GM04503 (cell line): Measurements from ENCODE around the gene ACKR2.

Experiments used
- DNase-seq: peaks from one replicate; pipeline ENCODE4 v3.0.0-alpha.2; 2012; ENCODE audit warnings: low read depth

ACKR2 gene

GRCh38 chr3:42887084-42887483 is 77.8 kb downstream of the ACKR2 start:
- no peak for DNase-seq

- no peak for DNase-seq
Observed at GRCh38 chr3:42891042-42891441, 81.8 kb downstream of the ACKR2 start.

- DNase-seq, result no peak
Observed at GRCh38 chr3:42892169-42892568, 82.9 kb downstream of the ACKR2 start.

- DNase-seq, result no peak
Observed at GRCh38 chr3:42892807-42893206, 83.6 kb downstream of the ACKR2 start.

GRCh38 chr3:42894698-42895579 is 85.7 kb downstream of the ACKR2 start:
- no peak for DNase-seq

GRCh38 chr3:42895580-42895868 is 86.3 kb downstream of the ACKR2 start:
- no peak for DNase-seq

- no peak for DNase-seq
Observed at GRCh38 chr3:42898896-42899675, 89.8 kb downstream of the ACKR2 start.

GRCh38 chr3:42900226-42901072 is 91.2 kb downstream of the ACKR2 start:
- no peak for DNase-seq

GRCh38 chr3:42901073-42901415 is 91.8 kb downstream of the ACKR2 start:
- no peak for DNase-seq

GRCh38 chr3:42902257-42902656 is 93.0 kb downstream of the ACKR2 start:
- no peak for DNase-seq

GRCh38 chr3:42904076-42904475 is 94.8 kb downstream of the ACKR2 start:
- no peak for DNase-seq

- DNase-seq, result no peak
Observed at GRCh38 chr3:42905740-42906069, 96.5 kb downstream of the ACKR2 start.

GRCh38 chr3:42906070-42906847 is 97.0 kb downstream of the ACKR2 start, which contains the start of gene ZNF662:
TSS of gene ZNF662 (plus strand) at chr3:42906142. CDS start at chr3:42908115, 1,973 bp downstream.
- no peak for DNase-seq

- DNase-seq, result no peak
Observed at GRCh38 chr3:42906848-42907183, 97.6 kb downstream of the ACKR2 start.

GRCh38 chr3:42908675-42909074 is 99.4 kb downstream of the ACKR2 start:
- DNase-seq, result no peak

- no peak for DNase-seq
Observed at GRCh38 chr3:42911551-42911950, 102.3 kb downstream of the ACKR2 start.

- DNase-seq, result no peak
Observed at GRCh38 chr3:42914771-42915515, 105.7 kb downstream of the ACKR2 start.
